Central memory CD8-positive, alpha-beta T cell (primary cell): Measurements from ENCODE around the gene DIAPH3.

Experiments used
- ATAC-seq: fragments of 150-1000 bp; cut with Tn5 transposase; replicated peaks from 2 replicates; pipeline ENCODE4 v1.10.0; 2022; ENCODE audit warnings: mild to moderate bottlenecking, moderate FRiP score, moderate number of reproducible peaks; ENCODE audit not compliant: poor library complexity, severe bottlenecking; ENCODE audit errors: extremely low read depth
- DNase-seq, 2 donors: peaks; one replicate each; pipeline ENCODE4 v3.0.0; 2021; ENCODE audit warnings: low spot score in 2 of 2
- H3K27ac Mint-ChIP-seq: one replicate; pipeline ENCODE4 v1.8.0; 2022; ENCODE audit warnings: low read depth, mild to moderate bottlenecking, moderate library complexity, mixed read lengths
- H3K27me3 Mint-ChIP-seq: one replicate; pipeline ENCODE4 v1.8.0; 2022; ENCODE audit warnings: mixed read lengths
- H3K36me3 Mint-ChIP-seq: one replicate; pipeline ENCODE4 v1.8.0; 2022; ENCODE audit warnings: mild to moderate bottlenecking, moderate library complexity, mixed read lengths; ENCODE audit not compliant: insufficient read depth
- H3K4me1 Mint-ChIP-seq: one replicate; pipeline ENCODE4 v1.8.0; 2022; ENCODE audit warnings: mixed read lengths
- H3K4me3 Mint-ChIP-seq: one replicate; pipeline ENCODE4 v1.8.0; 2022; ENCODE audit warnings: mild to moderate bottlenecking, moderate library complexity, mixed read lengths
- H3K9me3 Mint-ChIP-seq: one replicate; pipeline ENCODE4 v1.8.0; 2022; ENCODE audit warnings: mixed read lengths

DIAPH3 gene

GRCh38 chr13:59721926-59722910, 441.5 kb downstream of the DIAPH3 start:
- ATAC-seq (no peak), DNase-seq (no peak)
- Mint-ChIP-seq H3K27ac (no peak overlapping the region), H3K36me3 (no peaks in the 10 kb centered on the region), H3K4me3 (no peak overlapping the region), H3K27me3 (no peaks in the 10 kb centered on the region), H3K9me3 (no peaks in the 10 kb centered on the region), H3K4me1 (no peaks in the 10 kb centered on the region)

- DNase-seq = no peak
- Mint-ChIP-seq H3K27me3 (no peaks in the 10 kb centered on the region), H3K9me3 (no peaks in the 10 kb centered on the region), H3K4me3 (no peak overlapping the region), H3K27ac (no peak overlapping the region), H3K36me3 (no peaks in the 10 kb centered on the region), H3K4me1 (no peaks in the 10 kb centered on the region)
- ATAC-seq = no peak
Observed at GRCh38 chr13:59715611-59716010, 448.1 kb downstream of the DIAPH3 start.

DNA sequence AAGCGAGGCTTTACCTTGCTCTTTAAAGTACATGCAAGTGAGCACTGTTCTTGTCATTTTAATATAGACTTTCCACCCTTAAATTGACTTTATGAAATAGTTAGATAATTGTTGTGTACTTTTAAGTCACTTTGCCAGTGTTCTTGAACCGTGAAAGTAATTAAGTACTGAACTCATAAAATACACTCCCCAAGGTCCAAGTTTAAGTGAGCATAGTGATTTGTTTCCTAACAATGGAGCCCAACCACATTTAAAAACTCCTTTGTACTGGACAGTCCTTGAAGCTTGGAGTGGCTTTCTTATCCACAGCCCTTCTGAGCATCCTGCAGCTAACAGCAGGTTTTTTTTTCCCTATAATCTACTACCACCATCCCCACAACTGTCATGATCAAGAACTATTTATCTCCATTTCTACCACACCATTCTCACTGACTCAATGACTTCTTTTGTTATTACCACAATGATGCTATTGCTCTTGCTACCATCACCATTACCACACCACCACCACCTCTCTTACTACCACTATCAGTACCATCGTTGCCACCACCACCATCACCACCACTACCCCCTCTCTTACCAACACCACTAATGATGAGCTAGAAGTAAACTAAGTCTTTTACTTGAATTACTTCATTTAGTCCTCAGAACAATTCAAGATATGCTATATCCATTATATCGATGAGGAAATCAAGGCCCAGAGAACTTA, 452.6 kb downstream of the DIAPH3 start:
- no peaks in the 10 kb centered on the region for H3K9me3 Mint-ChIP-seq
- ATAC-seq = no peak
- H3K4me1 Mint-ChIP-seq = no peaks in the 10 kb centered on the region

DNA sequence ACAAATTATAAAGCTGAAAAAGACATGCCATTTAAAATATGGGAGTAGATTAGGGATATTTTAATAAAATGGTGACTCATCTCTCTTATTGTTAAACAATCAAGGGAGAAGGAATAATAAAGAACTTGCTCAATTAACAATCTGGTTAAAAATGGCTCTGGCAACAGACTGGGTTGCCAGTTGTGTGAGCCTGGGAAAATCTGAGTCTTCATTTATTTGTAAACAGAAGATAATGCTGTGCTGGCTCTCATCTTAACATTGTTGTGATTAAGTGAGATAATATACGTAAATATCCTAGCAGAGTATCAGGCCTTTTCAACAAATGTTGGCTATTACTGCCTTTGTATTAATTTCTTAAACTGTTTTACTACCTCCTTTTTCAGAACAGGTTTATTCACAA, 453.3 kb downstream of the DIAPH3 start:
- Mint-ChIP-seq H3K4me3 (no peak overlapping the region), H3K27ac (no peak overlapping the region), H3K9me3 (no peaks in the 10 kb centered on the region), H3K36me3 (no peaks in the 10 kb centered on the region), H3K27me3 (no peaks in the 10 kb centered on the region), H3K4me1 (no peaks in the 10 kb centered on the region)
- no peak for ATAC-seq
- no peak for DNase-seq

More for the DNA sequence above, 452.6 kb downstream of the DIAPH3 start:
- no peaks in the 10 kb centered on the region for H3K27me3 Mint-ChIP-seq
- no peaks in the 10 kb centered on the region for H3K36me3 Mint-ChIP-seq
- H3K27ac Mint-ChIP-seq = no peak overlapping the region
- DNase-seq = no peak
- H3K4me3 Mint-ChIP-seq = no peak overlapping the region

DNA sequence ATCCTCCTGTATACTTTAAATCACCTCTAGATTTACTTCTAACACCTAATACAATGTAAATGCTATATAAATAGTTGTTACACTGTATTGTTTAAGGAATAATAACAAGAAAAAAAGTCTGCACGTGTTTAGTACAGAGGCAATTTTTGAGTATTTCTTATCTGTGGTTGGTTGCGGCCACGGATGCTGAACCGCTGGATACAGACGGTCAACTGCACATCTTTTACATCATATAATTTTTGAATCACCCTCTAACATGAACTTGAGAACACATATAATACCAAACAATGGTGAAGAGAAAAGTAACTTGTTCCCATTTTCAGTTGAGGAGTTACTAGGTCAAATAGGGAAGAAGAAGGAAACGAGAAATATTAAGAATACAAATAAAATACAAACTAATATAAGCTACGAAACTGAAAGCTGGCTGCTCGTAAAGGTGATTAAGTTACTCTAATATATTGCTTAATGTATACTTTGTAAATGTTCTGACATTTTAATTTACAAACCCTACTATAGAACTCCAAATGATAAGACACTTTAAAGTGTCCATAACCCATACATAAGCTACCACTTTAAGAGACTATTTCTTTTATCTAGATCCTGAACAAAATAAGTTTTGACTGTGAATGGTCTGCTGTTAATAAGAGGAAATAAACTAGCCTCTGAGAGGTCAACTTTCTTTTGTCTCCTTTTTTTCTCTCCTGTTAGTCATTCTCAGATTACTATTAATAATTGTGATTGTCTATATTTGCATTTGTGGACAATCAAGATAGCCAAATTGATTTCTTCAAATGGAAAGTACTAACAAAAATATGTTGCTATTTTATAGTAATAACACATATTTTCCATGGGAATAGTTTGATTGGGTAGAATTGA, 457.4 kb downstream of the DIAPH3 start:
- Mint-ChIP-seq H3K9me3 (no peaks in the 10 kb centered on the region), H3K4me1 (no peaks in the 10 kb centered on the region), H3K36me3 (no peaks in the 10 kb centered on the region), H3K4me3 (no peak overlapping the region), H3K27ac (no peak overlapping the region), H3K27me3 (no peaks in the 10 kb centered on the region)
- no peak for ATAC-seq
- DNase-seq = no peak

DNA sequence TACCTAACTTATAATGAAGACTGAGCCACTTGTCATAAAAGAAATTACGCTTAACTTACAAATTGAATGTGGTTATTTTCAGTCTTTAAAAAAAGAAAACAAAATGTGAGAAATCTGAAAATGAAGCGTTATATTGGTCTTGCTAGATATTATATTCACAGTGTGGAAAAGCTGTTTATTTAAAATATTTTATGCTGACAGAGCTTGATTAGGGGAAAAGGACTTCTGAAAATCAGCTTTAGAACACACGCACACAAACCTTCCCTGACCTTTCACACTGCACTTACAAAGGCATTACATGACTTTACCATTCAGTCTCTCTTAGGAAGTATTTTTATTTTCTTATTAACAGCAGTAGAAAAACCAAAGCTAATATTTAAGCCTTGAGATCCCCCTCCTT, 461.5 kb downstream of the DIAPH3 start:
- no peaks in the 10 kb centered on the region for H3K9me3 Mint-ChIP-seq
- no peak for ATAC-seq
- DNase-seq = no peak
- no peaks in the 10 kb centered on the region for H3K27me3 Mint-ChIP-seq
- no peaks in the 10 kb centered on the region for H3K4me1 Mint-ChIP-seq
- no peaks in the 10 kb centered on the region for H3K36me3 Mint-ChIP-seq
- H3K27ac Mint-ChIP-seq = no peak overlapping the region
- no peak overlapping the region for H3K4me3 Mint-ChIP-seq

DNA sequence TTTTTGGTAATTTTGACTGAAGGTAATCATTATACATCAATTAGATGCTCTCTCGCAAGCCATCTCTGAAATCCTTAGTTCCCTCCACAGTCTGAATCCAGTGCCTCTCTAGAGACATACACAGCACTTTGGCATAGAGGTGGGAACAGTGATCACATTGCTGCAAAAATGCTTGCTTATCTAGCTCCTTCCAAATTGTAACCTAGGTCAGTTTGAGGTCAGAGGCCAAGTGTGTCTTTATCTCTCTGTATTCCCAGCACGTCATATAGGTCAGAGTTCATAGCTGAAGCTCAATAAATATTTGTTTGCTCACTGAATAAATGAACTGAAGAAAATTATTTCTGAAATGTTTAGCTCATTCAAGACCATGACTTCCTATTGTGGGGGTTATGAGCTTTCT, 462.5 kb downstream of the DIAPH3 start:
- H3K4me1 Mint-ChIP-seq = no peaks in the 10 kb centered on the region
- H3K36me3 Mint-ChIP-seq = no peaks in the 10 kb centered on the region
- no peak for ATAC-seq

GRCh38 chr13:59700281-59700680, 463.4 kb downstream of the DIAPH3 start:
- ATAC-seq = no peak
- Mint-ChIP-seq H3K27me3 (no peaks in the 10 kb centered on the region), H3K27ac (no peak overlapping the region), H3K9me3 (no peaks in the 10 kb centered on the region), H3K36me3 (no peaks in the 10 kb centered on the region), H3K4me3 (no peak overlapping the region), H3K4me1 (no peaks in the 10 kb centered on the region)
- DNase-seq = no peak

More for the DNA sequence above, 462.5 kb downstream of the DIAPH3 start:
- no peak for DNase-seq
- H3K27ac Mint-ChIP-seq = no peak overlapping the region
- no peak overlapping the region for H3K4me3 Mint-ChIP-seq
- no peaks in the 10 kb centered on the region for H3K9me3 Mint-ChIP-seq
- no peaks in the 10 kb centered on the region for H3K27me3 Mint-ChIP-seq

DNA sequence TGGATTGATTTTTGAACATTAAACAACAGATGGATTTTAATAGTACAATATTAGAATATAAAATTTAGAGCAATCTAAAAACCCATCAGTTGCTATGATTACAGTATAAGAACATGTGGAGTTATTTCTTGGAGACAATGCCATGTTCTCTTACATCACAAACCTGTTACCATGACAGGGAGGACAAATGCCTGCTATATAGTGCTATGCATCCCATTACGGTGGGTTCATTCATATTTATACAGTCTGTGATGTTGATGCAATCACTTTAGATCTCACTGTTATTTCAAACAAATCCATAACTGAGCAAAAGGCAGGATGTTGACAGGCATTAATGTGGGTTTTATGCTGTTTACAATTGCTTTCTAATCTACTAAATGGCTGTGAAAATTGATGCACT, 467.5 kb downstream of the DIAPH3 start:
- no peaks in the 10 kb centered on the region for H3K9me3 Mint-ChIP-seq
- no peak for ATAC-seq

DNA sequence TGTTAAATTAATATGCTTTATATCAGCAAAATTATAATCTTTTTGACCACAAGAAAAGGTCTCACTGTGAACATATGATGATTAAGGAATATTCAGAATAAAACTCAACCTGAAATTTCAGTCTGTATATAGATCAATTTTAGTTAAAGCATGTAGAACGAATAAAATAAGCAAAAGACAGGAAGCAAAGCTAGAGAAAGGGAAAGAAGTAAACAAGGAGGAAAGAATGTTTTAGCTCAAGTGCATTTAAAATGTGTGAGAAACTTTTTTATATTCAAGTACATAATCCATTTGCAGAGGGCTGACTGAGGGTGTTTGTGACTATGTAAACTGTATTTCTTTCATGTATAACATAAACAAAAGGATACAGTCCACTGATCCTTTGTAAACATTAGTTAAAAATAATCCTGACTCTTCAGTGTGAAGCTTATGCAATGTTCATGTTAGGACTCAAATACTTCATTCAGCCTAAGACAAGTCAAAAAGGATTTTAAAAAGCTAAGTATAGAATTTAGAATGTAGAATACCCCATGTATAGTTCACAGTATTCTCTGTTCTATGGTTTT, 472.1 kb downstream of the DIAPH3 start:
- Mint-ChIP-seq H3K36me3 (no peaks in the 10 kb centered on the region), H3K4me3 (no peak overlapping the region), H3K27ac (no peak overlapping the region), H3K9me3 (no peaks in the 10 kb centered on the region), H3K4me1 (no peaks in the 10 kb centered on the region), H3K27me3 (no peaks in the 10 kb centered on the region)
- DNase-seq (no peak), ATAC-seq (no peak)

More for the DNA sequence above, 467.5 kb downstream of the DIAPH3 start:
- Mint-ChIP-seq H3K27me3 (no peaks in the 10 kb centered on the region), H3K27ac (no peak overlapping the region), H3K36me3 (no peaks in the 10 kb centered on the region), H3K4me3 (no peak overlapping the region), H3K4me1 (no peaks in the 10 kb centered on the region)
- no peak for DNase-seq

GRCh38 chr13:59690857-59691500, 472.7 kb downstream of the DIAPH3 start:
- no peak for DNase-seq

DNA sequence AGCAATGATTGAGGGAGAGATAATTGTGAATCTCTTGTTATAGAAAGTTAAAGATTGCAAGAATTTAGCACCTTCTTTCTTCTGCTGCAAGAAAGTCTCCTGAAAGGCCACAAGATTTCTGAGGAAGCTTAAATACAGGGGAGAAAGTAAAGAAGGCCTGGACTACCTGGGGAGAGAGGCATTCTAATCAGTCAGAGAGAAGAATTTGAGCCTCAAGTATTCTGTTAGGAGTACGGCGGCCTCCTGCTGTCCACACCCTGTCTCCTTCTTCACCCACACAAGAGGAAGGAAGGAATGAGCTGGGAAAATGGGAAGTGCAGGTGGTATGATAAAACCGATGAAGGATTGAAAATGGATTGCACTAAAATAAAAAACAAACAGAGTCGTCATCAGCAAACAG, 474.7 kb downstream of the DIAPH3 start:
- no peaks in the 10 kb centered on the region for H3K27me3 Mint-ChIP-seq
- no peak for DNase-seq
- no peaks in the 10 kb centered on the region for H3K4me1 Mint-ChIP-seq
- no peak overlapping the region for H3K4me3 Mint-ChIP-seq
- no peaks in the 10 kb centered on the region for H3K36me3 Mint-ChIP-seq
- no peak overlapping the region for H3K27ac Mint-ChIP-seq
- H3K9me3 Mint-ChIP-seq = no peaks in the 10 kb centered on the region
- ATAC-seq = no peak

More at GRCh38 chr13:59690857-59691500, 472.7 kb downstream of the DIAPH3 start:
- no peak overlapping the region for H3K27ac Mint-ChIP-seq
- no peak for ATAC-seq
- no peaks in the 10 kb centered on the region for H3K9me3 Mint-ChIP-seq
- no peaks in the 10 kb centered on the region for H3K4me1 Mint-ChIP-seq
- H3K27me3 Mint-ChIP-seq = no peaks in the 10 kb centered on the region
- no peaks in the 10 kb centered on the region for H3K36me3 Mint-ChIP-seq
- H3K4me3 Mint-ChIP-seq = no peak overlapping the region
